NCI-H146 treated with DMSO at 0.1 percent for 48 hours (cell line): Measurements from ENCODE around the gene AVEN.

Source experiments
- DNase-seq: peaks from one replicate; lab custom pipeline; 2025; ENCODE audit not compliant: unreplicated experiment; lab: John Stamatoyannopoulos, UW

AVEN gene

DNA sequence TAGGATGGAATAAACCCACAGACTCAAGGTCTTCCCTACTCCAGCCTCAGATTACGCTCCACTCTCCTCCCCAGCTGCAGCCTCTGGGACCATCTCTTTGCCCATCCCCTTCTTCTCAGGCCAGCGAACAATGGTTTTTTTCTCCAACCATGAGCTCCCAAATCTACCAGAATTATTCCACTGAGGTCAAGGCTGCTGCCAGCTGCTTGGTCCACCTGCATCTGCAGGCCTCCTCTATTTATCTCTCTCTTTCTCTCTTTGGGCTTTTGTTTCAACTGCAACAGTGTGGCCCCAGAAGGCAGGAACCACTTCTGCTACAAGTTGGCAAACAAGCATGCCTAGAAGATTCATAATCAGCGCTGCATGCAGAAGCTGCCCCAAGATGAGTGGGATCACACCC is 51.6 kb downstream of the AVEN start:
- no peak for DNase-seq

GRCh38 chr15:33985751-33986150 is 53.3 kb downstream of the AVEN start:
- no peak for DNase-seq

- no peak for DNase-seq
Measured at GRCh38 chr15:33985287-33985686, 53.7 kb downstream of the AVEN start.

DNA sequence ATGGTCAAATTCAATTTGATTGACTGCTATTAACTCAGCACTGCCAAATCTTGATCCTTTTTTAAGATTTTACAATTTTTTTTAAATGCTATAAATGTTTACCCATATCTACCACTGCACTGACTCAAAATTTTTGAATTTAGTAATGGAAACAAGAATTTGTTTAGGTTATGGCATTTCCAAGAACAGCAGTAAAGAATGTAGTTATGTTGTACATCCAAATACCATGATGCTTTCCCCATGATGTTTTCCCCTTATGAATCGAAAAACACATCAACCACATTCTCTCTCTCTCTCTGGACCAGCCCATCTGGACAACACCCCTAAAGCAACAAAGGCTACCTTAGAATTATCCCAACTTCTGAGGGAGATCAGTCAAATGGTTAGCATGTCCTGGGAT is 56.5 kb downstream of the AVEN start:
- no peak for DNase-seq

DNA sequence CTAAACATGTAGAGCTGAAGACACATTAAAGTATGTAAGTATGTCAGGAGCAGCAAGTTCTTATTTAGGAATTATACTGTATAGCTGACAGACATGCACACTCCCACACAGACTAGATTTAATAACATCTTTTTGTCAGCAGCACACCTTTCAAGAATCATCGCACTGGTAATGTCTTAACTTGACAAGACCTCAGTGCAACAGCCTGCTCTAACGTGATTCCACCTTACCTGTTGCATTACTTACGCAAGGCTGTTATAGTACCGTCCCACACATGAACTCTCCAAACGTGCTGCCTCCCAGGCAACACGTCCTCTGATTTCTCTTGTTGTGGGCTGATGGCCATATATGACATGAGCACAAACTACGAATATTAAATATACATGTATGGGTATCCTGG is 58.8 kb downstream of the AVEN start:
- no peak for DNase-seq

DNA sequence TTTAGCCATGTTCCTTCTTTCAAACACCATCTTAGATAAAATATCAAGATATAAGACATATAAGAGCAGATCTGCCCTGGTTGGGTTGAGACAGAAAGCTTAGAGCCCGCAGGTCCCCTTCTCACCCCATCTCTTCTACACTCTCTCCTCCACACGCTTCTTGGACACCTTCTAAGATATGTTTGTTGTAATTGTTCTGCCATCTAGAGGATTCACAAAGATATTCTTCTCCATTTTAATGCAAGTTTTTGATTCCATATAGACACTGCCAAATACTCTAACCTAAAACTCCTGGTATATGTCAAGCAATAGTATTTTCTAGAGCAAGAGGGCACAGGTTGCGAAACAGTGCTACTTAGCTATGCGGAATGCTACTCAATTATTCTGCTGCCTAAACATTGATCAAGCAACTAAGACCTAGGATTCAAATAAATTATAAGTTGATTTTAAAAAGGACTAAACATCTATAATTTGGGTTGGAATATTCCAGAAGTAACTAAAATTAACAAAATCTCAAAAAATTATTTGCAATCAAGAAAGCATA is 63.9 kb downstream of the AVEN start:
- DNase-seq, result no peak

GRCh38 chr15:33971811-33972210 is 67.2 kb downstream of the AVEN start:
- no peak for DNase-seq

GRCh38 chr15:33968821-33969220 is 70.2 kb downstream of the AVEN start:
- DNase-seq, result no peak

DNA sequence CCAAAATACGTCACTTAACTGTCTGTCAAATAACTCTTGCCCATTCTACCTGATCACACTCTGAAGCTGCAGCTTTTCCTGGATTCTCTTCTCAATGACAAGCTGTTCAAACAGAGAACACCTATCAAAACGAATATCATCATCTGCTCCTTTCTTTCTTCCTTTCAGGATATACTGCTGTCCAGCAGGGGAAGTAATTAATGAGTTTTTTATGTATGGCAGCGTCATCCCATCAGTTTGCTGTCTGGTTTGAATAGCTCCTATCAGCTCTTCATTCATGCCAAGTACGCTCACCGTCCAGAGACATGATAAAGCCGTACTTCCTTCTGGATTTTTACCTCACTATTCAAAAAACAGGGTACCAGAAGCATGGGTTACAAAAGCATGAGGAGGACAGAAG is 70.8 kb downstream of the AVEN start, which contains the start of gene CHRM5:
TSS of gene CHRM5 (plus strand) at position 274 of the 400 bp plus-strand sequence. CDS start 94,221 bp downstream, outside the sequence.
- peak; percentile 95 for DNase-seq

DNA sequence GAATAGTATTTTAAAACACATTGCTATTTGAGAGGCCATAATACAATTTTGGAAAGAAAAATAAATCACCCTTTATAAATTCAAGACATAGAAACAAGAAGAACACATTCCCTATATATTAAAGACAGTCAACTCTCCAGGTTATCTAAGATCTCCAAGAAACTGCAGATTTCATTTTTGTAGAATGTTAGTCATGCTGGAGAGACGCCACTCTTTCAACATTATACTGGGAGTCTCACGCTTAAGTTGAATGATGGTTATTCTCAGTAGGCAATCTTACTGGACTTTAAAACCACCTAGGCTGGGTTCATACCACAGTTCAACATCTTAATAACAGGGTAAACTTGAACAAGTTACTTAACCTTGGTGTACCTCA is 74.4 kb downstream of the AVEN start:
- DNase-seq, result no peak

DNA sequence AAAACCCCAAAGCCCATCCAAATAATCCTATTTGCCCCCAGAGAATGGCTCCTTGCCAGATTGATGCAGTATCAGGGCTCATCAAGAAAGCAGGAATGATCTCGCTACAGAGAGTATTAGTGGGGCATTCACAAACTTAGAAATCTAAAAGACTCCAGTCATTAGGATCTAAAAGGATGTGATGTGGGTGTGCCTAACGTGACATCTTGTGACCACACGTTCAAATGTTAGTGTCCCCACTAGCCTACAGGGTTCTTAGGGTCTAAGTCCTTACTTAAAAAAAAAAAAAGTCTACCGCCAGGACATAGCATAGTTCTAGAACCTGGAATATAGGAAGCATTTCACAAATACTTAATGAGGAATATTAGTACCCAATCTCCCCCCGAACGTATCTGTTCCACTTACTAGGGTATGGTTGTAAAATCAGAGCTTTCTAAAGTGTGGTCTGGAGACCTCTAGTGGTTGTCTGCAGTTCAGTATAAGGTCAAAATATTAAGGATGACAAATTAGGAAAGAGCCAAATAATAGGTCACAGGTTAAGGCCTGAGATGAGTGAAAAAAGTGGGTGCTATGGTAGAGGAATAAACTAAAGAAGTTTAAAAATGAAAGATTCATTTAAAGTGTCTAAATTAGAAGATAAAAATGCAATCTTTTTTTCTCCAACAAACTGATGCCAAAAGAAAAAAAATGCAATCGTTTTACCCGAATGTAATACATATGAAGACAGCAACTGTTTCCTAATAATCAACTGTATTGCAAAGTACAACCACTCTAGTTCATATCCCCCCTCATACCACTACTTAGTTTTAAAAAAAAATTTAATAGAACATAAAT is 75.0 kb downstream of the AVEN start:
- no peak for DNase-seq

- DNase-seq, result no peak
Measured at GRCh38 chr15:33960549-33960935, 78.5 kb downstream of the AVEN start.

GRCh38 chr15:33959844-33960548 is 79.0 kb downstream of the AVEN start:
- DNase-seq, result no peak

GRCh38 chr15:33956397-33956796 is 82.6 kb downstream of the AVEN start:
- DNase-seq, result no peak

DNA sequence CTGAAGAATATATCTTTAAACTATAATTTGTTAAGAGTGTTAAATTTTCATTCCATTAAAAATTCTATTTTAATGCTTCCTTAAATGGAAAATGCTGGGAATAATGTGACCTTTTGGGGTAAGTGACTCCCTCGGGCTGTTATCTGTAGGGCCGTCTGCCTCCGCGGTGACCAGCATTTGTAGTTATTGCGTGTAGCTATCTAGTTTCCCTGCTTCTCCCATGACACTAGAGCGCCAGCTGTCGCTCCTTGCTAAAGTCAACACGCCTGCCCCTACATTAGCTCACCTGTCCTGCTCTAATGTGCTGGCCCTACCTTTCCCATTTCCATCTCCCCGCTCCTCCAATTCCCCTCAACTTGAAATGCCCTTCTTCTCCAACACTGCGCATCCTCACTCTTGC is 83.1 kb downstream of the AVEN start:
- no peak for DNase-seq

GRCh38 chr15:33946152-33946551 is 92.9 kb downstream of the AVEN start:
- no peak for DNase-seq

DNA sequence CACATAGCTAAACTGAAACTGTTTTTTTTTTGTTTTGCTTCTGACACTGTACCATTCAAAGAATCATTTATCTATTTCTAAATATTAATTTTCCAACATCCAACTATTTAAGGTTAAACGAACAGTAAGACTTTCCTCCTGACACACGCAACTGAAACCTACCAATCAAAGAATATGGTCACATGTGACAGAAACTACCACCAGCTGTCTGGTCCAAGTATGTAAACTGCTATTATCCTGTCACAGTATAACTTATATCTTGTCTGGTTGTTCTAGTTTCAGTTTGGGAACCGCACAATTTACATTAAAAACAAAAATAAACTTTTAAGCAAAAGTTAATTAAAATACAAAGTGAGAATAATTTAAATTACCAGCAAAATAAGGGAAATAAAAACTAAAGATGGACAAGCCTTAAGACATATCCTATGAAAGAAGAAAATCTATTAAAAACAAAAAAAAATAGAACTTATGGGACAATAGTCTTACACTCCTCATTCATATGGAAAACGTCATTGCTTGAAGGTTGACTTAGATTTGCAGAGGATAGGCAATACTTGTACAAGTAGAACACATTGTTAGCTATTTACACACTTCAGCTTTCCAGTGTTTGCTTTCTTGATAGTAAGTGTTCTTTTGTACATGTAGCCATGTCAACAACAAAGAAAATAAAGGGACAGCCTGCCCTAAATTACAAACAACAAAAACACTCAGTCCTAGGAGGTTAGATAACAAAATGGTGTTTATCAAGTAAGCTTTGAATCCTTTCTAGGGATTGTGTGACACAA is 97.5 kb downstream of the AVEN start:
- no peak for DNase-seq

GRCh38 chr15:33934921-33935320 is 104.1 kb downstream of the AVEN start:
- no peak for DNase-seq

DNA sequence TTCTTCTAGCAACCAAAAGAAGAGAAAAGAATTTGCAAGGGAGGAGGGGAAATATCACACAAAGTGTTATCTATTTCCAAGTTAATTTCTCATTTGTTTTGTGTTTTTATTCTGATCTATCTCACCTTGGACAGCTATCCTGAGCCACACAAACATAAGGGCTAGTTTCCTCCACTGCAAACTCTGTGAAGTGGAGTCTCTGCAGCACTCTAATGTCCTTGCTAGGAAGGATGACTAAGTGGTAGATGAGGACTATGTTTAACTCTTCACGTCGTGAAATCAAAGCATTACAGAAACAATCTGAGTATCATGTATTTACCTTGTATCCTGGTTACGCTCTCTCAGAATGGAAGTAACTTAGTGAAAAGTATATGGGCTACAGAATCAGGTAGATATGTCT is 104.6 kb downstream of the AVEN start:
- DNase-seq, result no peak

DNA sequence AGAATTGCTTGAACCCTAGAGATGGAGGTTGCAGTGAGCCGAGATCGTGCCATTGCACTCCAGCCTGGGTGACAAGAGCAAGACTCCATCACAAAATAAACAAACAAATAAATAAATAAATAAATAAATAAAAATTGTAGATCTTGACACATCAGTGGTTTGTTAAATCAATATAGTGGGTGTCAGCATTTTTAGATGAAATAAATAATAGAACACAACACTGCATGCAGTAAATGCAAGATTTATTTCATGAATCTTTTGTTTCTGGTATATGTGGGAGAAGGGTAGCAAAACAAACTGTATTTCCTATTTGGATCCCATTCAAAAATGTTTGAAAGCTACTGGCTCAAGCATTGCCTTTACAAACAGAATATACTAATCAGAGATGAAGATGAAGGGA is 106.3 kb downstream of the AVEN start:
- DNase-seq, result no peak

DNA sequence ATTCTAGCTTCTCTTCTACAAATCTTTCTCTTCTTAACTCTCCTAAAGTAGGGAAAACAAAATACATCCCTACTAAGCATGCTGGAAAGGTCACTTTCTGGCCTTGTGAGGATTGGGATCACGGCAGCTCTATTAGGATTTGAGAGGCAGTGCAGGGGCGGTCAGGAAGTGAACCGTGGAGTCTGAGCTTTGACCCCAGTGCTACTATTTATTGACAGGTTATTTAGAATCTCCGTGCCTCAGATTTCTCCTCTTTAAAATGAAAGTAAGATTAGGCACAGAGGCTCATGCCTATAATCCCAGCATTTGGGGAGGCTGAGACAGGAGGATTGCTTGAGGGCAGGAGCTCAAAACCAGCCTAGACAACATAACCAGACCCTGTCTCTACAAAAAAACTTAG is 112.7 kb downstream of the AVEN start:
- DNase-seq, result no peak
